NCI-H82 treated with DMSO at 0.1 percent for 48 hours (cell line): Measurements from ENCODE around the gene NAPSA.
"Not testable (repeated sequence)": the region's sequence is repeated elsewhere in the genome, so short reads cannot be mapped to it uniquely, and the experiment has no call there.

Experiments used
- DNase-seq: peaks from one replicate; lab custom pipeline; 2025; ENCODE audit not compliant: unreplicated experiment; lab: John Stamatoyannopoulos, UW

NAPSA gene

GRCh38 chr19:50365434-50366306, at the start of gene NAPSA:
NAPSA (minus strand) TSS chr19:50365639; CDS start chr19:50365621, 18 bp downstream.
- no peak for DNase-seq

GRCh38 chr19:50413531-50413930, 48.1 kb upstream of the NAPSA start:
- DNase-seq: no peak

GRCh38 chr19:50413096-50413495, 47.7 kb upstream of the NAPSA start:
- DNase-seq: no peak

GRCh38 chr19:50412419-50412818, 47.0 kb upstream of the NAPSA start:
- DNase-seq: no peak

GRCh38 chr19:50410109-50410508, 44.7 kb upstream of the NAPSA start:
- DNase-seq: no peak

- no peak for DNase-seq
Observed at GRCh38 chr19:50409347-50409746, 43.9 kb upstream of the NAPSA start.

- DNase-seq: no peak
Observed at GRCh38 chr19:50406829-50407228, 41.4 kb upstream of the NAPSA start.

- DNase-seq: no peak
Observed at GRCh38 chr19:50406156-50406820, 40.8 kb upstream of the NAPSA start.

- no peak for DNase-seq
Observed at GRCh38 chr19:50402544-50403301, 37.3 kb upstream of the NAPSA start.

- DNase-seq: no peak
Observed at GRCh38 chr19:50401605-50402450, 36.4 kb upstream of the NAPSA start.

GRCh38 chr19:50399368-50399745, 33.9 kb upstream of the NAPSA start:
- DNase-seq: no peak

- no peak for DNase-seq
Observed at GRCh38 chr19:50398675-50399367, 33.4 kb upstream of the NAPSA start.

- no peak for DNase-seq
Observed at GRCh38 chr19:50394017-50394416, 28.6 kb upstream of the NAPSA start.

GRCh38 chr19:50393589-50393988, 28.1 kb upstream of the NAPSA start:
- DNase-seq: no peak

GRCh38 chr19:50392759-50393158, 27.3 kb upstream of the NAPSA start:
- DNase-seq: no peak

- DNase-seq: not testable (repeated sequence)
Observed at GRCh38 chr19:50390952-50391351, 25.5 kb upstream of the NAPSA start.

- not testable (repeated sequence) for DNase-seq
Observed at GRCh38 chr19:50390295-50390694, 24.9 kb upstream of the NAPSA start.

GRCh38 chr19:50387868-50388245, 22.4 kb upstream of the NAPSA start:
- no peak for DNase-seq

GRCh38 chr19:50387176-50387867, 21.9 kb upstream of the NAPSA start:
- no peak for DNase-seq
